Upper lobe of left lung (tissue), 4 donors: ENCODE results near the gene SEMA6D.

Experiments
- EP300 ChIP-seq, 4 donors: sonication (generic); formaldehyde crosslinking; IDR thresholded peaks; one replicate each; pipeline ENCODE4 v1.5.1; 2017; ENCODE audit warnings: antibody characterized with exemption in 4 of 4, control low read depth in 2 of 4
- TF ChIP-seq, protein P1 (sequence below), 6 experiments: fragments of 450-650 bp in 4 of 6; fragments of 200-600 bp in 2 of 6; sonication (generic) in 2 of 6; IDR thresholded peaks; one replicate each; pipeline ENCODE4 v1.5.1; 2016 to 2019; ENCODE audit warnings: antibody characterized with exemption in 6 of 6

GRCh38 chr15:47750740-47751262 lies 33.5 kb downstream of the SEMA6D start:
- TF ChIP-seq EP300 (IDR thresholded peaks at IDR 0.05) = no peak
- TF ChIP-seq, protein P1, sequence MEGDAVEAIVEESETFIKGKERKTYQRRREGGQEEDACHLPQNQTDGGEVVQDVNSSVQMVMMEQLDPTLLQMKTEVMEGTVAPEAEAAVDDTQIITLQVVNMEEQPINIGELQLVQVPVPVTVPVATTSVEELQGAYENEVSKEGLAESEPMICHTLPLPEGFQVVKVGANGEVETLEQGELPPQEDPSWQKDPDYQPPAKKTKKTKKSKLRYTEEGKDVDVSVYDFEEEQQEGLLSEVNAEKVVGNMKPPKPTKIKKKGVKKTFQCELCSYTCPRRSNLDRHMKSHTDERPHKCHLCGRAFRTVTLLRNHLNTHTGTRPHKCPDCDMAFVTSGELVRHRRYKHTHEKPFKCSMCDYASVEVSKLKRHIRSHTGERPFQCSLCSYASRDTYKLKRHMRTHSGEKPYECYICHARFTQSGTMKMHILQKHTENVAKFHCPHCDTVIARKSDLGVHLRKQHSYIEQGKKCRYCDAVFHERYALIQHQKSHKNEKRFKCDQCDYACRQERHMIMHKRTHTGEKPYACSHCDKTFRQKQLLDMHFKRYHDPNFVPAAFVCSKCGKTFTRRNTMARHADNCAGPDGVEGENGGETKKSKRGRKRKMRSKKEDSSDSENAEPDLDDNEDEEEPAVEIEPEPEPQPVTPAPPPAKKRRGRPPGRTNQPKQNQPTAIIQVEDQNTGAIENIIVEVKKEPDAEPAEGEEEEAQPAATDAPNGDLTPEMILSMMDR (IDR thresholded peaks at IDR 0.05) = no peak
